ENCODE data around the gene NCOA6.

NCOA6 gene

DNA sequence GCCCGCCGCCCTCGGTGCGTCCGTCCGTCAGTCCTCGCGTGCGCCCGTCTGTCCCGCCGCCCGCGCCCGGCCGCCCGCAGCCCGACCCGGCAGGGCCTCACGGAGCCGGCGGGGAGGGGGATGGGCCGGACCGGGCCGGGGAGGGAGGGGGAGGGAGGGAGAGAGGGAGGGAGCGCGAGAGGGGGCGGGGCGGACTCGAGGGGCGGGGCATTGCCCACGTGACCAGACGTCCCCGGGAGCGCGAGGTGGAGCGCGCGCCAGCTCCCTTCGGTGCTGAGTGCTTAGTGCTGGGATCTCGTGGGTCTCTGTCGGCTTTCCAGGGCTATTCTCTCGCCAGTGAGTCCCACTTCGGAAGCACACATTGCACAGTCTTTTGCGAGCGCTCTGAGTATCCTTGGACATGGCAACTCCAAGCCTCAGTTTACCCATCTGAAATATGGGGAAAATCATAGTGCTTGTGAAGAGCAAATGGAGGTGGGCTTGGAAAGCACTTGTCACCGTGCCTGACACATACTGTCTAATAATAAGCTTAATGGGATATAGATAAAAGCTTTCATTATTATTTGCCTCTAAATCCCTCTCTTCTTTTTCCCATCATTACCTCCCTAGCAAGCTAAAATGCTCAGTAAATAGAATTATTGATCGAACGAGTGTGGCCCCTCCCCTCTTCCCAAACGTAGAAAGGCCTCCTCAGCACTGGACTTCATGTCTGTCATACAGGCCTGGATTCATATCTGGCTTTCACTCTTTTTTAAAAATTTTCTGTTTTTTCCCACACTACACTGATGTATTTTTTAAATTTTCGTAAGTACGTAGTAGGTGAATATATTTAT lies at the start of gene NCOA6:
NCOA6 (minus strand) TSS at position 122 of the 833 bp plus-strand sequence. CDS start 43,296 bp downstream, outside the sequence.
- peak in 57 of 58 donors; percentile 7 to 91 (median 83) for DNase-seq

DNA sequence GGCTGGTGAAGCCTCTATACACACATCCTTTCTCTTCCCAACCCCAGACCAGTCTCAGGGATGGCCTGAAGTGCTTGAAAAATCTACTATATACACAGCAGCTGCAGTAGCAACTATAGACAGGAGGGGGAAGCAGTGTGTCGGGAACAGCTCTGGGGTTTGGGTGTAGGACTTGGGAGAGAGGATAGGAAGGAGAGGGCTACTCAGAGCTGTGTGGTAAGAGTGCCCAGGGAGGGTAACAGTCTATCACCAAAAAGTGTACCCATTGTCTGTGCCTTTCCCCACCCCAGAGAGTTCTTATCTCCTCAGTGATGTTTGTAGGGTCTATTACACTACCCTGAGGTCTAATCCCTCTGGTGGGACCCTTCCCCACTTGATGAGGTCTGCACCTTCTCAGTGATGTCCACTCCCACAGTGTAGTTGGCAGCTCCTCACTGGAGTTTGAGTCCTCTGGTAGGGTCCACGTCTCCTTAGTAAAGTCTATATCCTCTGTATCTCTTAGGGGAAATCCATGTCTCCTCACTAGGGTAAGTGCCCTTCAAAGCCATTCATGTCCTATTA lies 48.7 kb upstream of the NCOA6 start:
- peak in 54 of 58 donors; percentile 15 to 86 (median 61) for DNase-seq

DNA sequence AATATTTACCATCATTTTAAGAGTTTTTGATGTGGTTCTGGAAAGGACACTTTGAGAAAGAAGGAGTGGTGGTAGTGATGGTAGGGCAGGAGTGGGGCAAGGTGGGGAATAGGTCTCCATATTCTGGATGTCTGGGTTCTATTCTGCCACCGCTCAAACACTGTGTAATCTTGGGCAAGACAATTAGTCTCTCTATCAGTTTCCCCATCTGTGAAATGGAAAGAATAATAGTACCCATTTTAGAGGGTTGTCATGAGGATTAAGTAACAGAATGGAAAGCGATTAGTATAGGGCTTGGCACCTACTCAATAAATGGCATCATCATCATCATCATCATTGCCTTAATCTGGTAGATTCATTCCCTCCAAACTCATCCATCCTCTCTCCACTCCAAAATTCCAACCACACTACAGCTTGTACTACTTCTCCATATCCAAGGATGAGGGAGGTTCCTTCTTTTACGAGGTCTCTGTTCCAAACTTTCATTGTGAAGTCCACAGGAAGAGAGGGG lies 48.2 kb upstream of the NCOA6 start:
- DNase-seq = peak in 1 of 58 donors; percentile 53

DNA sequence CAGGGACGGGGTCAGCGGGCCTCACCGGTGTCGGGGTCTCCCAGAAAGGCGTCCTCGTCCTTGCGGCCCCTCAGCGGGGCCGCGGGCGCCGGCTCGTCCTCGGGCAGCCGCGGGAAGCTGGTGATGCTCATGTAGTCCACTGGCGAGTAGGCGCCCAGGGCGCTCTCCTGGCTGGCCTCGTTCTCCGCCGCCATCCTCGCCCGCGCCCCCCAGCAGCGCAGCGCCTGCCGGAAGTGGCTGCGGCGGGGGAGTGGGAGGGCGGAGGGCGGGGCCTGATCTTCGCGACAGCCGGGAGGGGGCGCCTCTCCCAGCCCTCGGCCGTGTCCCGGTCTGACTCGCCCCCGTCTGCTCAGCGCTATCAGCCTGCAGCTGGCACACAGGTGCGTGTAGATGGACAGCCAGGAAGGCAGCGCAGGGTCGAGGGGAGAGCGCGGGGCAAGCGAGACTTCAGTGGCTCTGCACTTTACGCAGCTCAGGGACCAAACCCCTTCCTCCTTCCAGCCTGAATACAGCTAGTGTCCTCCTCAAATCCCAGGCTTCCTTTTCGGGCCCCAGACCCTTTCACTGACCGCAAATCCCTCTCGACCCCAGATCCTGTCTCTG lies 47.3 kb upstream of the NCOA6 start, which contains the start of gene GGT7:
GGT7 (minus strand) TSS at position 235 of the 603 bp plus-strand sequence; CDS start at position 194, 41 bp downstream.
- peak; percentile 9 to 87 (median 71) for DNase-seq

DNA sequence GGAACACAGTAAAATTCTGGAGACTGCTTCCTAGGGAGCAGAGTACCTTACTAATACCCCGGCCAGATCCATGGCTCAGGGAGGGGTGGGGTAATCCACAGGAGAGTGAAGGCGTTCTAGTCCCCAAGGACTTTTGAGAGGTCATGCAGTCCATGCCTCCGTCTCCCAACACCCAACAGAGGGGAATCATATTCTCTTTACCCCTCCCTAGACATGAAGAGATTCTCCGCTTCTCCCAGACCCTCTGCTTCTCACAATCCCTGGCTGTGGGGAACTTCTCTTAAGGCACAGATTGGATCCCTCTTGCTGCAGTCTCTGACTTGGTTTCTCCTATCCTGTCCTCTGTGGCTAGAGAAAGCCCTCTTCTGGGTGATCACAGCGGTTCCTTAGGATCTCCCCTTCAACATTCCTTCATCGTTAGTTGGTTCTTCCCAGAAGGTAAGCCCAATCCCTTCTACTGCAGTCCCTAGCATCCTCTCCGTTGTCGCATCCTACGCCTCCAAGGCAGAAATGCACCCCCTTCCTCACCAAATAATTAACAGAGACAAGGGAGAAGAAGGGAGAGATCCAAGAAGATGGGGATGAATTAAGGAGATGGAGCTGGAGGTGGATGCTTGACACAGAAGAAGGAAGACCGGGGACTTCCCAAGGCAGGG lies 46.6 kb upstream of the NCOA6 start:
- DNase-seq = peak in 6 of 58 donors; percentile 3 to 33 (median 29)

DNA sequence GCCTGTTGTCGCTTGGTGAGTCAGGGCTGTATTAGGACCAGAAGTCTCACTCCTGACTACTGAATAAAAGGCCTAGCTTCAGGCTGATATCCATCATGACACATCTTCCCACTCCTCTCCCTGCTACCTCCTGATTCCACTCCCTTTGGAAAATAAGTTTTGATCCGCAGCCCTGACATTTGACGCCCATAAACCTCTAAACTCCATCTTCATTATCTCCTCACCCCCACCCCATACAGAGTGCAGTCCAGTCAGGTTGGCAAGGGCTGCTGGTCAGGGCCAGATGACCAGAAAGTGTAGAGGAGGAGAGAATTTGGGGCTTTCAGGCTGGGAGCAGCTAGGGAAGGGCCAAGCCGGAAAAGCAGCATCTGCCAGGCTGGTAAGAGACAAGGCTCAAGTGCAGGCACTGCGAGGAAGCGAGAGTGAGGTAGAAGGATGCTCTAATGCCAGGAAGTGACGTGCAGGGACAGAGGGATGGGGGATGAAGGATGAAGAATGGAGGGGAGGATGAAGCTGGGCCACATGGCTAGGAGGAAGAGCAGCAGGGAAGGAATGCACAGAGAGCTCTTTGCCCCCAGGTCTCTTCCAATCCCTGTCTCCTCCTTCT lies 46.0 kb upstream of the NCOA6 start:
- peak in 34 of 58 donors; percentile 3 to 77 (median 30) for DNase-seq

DNA sequence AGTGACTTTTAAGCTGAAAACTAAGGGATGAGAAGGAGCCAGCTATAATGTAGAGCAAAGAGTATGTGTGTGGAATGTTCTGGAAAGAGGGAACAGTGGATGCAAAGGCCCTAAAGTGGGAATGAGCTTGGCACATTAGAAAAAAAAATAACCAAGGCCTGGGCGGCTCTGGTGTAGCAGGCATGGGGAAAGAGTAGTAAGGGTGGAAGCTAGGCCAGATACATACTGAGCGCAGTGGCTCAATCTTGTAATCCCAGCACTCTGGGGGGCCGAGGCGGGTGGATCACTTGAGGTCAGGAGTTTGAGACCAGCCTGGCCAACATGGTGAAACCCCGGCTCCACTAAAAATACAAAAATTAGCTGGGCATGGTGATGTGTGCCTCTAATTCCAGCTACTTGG lies 38.8 kb upstream of the NCOA6 start:
- no peak for DNase-seq

DNA sequence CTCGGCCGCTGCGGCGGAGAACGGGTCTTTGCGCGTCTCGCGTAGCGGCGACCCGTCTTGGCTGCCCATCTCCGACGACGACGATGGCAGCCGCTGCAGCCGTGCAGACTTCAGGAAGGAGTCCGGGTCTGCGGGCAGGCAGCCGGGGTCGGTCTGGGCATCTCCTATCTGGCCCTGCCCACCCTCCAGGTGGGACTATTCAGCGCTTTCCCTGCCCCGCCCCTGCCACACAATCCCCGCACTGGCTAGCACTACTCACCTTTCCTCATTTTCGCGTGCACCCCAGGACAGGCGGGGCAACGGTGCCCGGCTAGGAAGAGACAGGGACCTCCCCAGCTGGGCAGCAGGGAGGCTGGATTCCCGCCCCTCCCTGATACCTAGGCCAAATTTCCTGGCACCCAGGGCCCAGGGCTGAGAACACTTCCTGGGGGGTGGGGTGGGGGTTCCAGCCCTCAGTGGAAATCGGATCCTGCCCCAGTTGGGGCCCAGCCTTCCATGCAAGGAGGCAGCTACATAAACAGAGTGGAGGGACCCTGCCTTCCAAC lies 38.0 kb upstream of the NCOA6 start:
- DNase-seq = no peak

DNA sequence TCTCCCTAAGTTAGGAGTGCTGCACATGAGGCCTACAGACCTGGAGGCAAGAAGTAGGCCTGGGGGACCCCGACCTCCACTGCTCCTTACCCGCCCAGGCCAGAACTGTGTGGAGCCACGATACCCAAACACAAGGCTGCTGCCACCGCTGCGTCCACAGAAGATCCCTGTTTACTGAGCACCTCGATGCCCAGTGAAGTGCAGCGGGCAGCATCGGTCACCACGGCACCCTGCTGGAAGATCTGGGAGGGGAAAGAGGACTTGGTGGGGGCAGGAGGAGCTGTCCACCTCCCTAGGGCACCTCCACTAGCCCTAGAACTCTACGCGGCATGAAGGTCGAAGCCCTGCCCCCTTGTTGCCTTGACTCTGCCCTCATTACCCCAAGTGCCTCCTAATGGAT lies 37.3 kb upstream of the NCOA6 start:
- no peak for DNase-seq

DNA sequence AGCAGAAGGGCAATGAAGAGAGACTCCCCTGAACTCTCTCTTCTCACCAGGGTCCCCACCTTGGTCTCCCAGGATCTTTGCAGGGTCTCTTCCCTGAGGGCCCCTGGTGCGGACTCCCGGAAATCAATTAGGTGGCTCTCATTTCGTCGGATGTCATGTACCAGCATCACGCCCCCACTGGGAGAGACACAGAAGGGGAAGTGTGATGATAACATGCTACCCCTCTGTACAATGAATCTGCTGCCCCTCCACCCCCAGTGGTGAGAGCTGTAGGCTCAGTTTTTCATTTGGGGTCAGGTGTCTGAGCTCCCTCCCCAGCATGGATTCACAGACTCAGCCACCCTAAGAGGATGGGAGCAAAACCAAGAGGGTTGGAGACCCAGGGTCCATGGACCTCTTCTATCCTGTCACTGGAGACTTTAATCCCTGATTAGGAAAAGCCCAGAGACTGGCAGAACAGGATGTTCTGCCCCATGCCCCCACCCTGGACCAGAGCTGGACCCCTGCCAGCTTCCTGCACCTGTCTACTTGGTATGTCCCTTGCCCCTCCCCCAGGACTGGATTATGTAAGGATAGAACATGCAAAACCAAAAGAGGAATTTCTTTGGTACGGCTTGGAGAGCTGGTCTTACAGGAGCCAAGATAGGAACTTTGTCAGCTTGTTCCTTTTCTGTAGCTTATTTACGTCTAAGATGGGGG lies 36.1 kb upstream of the NCOA6 start:
- no peak for DNase-seq

DNA sequence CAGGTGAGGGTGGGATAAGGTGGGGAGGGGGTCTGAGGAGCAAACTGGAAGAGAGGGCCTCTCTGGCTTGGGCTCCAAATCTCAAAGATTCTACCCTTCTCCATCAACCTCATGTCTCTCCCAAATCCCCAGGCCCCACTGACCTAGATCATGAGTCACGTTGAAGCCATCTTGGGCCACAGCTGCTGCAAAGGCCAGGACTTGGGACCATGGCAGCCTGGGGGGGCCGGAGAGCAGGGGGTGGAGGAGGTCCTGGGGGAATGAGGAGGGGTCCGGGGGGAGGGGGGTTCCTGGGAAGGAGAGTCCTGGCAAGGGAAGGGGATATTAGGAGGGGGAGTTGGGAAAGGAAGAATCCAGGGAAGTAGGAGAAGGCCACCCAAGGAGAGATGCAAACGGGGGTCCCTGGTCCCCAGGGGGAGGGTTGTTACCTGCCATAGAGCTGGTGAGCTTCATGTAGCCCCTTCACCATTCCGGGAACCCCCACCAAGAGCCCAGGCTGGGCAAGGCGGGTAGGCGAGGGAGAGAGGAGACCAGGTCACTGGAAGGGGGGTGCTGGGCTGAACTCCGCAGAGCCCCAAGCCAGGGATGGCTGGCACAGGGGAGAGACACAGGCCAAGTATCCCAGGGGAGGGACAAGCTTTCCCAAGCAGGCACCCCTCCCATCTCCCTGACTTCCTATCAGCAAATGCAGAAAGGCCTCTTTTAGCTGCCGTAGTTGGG lies 34.5 kb upstream of the NCOA6 start:
- DNase-seq = no peak

DNA sequence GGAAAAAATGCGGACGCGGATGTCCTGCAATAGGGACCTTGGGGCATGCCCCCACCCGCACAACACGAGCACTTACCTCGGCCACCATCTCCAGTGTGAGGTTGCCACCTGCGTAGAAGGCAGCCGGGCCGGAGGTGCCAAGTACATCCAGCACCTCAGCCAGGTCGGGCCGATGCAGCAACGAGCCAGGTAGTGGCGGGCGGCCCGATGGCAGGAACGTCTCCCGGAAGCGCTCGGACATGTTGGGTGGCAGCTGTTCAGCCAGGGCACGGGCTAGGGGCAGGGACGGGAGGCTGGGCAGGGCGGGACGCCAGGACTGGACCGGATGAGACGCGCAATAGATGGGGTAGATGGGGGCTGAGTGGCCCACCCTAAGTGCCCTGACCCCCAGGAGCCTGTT lies 33.9 kb upstream of the NCOA6 start:
- DNase-seq = no peak

DNA sequence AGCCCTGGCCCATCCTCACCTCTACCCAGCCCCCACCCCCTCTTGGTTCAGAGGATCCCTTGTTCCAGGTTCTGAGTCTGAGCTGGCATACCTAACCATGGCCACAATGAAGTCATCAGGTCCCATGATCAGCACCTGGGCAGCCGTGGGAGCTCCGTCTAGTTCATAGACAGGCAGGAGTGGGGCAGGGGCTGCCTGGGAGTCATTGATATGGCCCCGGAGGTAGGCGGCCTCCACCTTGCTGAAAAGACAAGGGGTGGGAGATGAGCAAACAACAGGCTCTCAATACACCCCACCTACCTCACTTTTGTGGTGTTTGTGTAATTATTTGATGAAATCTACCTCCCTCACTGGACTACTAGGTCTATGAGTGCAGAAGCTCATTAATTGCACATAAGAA lies 26.8 kb upstream of the NCOA6 start:
- no peak for DNase-seq

DNA sequence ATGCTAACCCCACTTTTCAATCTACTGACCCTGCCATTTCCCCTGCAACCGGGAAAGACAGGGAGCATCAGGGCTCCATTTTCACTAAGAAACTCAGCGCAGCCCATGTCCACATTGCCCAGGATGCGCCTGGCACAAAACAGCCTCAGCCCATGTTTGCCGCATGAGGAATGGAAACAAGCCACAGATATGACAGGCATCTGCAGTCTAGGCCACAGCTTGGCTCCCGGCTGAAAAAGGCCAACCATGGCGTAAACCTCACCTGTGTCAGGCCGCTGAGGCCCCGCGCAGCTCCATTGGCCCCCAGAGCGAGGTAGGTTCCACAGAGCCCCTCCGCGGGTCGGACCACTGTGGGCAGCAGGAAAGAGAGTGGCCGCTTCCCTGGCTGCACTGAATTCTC lies 25.5 kb upstream of the NCOA6 start:
- DNase-seq = no peak

DNA sequence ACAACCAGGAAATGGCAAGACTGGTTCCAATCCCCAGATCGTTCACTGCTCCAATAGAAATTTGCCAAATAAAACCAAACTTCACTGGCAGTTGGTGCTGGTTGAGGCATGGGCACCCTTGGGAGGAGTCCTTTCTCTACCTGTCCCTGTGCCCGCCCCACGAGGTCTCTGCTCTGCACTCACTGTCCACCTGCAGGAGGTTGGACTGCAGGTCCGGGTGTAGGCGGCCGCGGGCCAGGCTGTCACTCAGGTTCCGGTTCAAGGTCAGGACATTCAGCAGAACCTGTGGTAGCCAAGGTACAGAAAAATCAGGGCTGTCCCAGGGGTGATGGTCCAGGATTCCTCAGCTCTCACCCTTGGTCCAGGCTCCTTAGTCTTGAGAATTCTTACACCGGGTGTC lies 24.3 kb upstream of the NCOA6 start:
- no peak for DNase-seq

DNA sequence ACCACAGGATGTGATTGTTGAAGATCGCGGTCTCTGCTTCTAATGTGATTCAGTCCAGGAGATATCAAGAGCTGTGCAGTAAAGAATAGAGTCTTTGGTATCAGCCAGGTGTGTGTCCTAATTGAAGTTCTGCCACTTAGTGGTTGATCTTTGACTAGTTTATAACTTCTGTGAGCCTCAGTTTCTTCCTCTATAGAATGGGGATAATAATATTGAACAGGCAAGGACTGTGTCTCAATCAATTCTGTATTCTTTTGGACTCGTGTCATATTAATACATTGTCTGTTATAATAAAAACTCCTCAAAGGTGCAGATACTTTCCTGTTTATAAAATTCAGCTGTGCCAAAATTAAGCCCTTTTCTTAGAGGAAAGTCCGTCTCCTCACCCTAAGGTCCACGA lies 23.1 kb upstream of the NCOA6 start:
- DNase-seq = no peak

DNA sequence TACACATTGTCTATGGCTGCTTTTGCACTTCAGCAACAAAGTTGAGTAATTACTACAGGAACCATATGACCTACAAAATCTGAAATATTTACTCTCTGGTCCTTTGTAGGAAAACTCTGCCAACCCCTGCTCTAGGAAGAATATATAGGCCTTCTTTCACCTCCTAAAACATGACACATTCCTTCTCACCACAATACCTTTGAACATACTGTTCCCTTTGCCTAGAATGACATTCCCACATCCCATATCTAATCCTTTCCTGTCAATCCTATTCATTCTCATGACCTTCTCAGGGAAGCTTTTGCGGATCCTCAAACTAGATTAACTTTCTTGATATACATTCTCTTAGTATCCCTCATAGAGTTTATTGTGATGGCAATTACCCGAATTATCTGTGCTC lies 18.0 kb upstream of the NCOA6 start:
- DNase-seq = no peak

DNA sequence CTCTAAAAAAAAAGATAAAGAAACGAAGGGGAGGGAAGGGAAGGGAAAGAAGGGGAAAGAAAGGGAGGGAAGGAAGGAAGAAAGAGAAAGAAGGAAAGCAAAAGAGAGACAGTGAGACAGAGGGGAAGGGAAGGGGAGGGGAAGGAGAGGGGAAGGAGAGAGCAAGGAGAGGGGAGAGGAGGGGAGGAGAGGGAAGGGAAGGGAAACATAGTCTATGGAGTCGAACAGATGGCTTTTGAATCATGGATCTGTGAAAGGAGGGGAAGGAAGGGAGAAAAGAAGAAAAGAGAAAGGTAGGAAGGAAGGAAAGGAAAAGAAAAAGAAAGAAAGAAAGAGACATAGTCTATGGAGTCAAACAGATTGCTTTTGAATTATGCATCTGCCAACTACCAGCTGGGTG lies 16.7 kb upstream of the NCOA6 start:
- no peak for DNase-seq

DNA sequence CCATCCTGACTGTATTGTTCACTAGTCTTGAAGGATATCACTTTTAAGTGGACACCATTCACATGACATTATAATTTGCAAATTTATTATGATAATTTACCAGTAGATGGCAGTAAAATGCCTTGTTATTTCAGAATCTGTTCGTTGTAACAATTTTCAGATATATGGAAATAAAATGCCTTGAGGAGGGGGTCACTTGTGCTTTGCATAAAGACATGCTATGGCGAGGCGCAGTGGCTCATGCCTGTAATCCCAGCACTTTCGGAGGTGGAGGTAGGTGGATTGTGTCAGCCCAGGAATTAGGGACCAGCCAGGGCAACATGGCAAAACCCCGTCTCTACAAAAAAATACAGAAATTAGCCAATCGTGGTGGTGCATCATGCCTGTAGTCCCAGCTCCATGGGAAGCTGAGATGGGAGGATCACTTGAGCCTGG lies 9.0 kb upstream of the NCOA6 start:
- peak in 1 of 58 donors; percentile 3 for DNase-seq
